ENCODE measurements around the gene BCL6B. TPM values are rescaled to one million over a fixed set of nuclear protein-coding genes. Genes with fewer than 3 reads are reported as not detected.

BCL6B gene
- total and polyA plus RNA-seq, 2 experiments from 2014 or later: 3.3 to 4.5 TPM

DNA sequence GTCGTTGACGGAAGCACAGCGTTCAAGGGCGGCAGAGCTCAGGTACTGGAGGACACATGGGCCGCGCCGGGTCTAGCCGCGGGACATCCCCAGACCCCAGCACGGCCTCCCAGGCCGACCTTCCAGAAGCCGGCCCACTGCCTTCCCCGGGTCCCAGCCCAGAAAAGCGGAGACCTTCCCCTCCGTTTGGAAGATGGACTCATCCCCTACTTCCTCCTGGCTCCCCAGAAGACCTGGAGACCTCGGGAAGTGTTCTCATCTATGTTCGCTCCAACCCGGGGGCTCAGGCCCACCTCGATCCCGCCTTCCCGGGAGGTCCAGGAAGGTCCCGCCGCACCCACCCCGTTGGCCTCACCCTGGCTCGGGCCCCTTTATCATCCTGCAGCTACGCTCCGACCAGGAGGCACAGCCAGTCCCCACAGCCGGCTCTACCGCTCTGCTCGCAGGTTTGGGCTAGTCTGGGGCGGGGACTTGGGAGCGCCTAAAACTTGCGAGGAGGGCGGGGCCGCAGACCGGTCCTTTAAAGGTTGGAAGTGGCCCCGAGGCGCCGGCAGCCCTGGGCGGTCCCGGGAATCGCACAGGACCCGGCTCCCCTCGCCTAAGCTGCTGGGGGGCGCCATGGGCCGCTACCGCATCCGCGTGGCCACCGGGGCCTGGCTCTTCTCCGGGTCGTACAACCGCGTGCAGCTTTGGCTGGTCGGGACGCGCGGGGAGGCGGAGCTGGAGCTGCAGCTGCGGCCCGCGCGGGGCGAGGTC is 27.2 kb upstream of the BCL6B start, which contains the start of gene ALOX12:
TSS of gene ALOX12 (plus strand) at position 550 of the 756 bp plus-strand sequence. CDS start at position 619, 69 bp downstream.
- H3K9me2 ChIP-seq (ENCODE audit: insufficient read depth): no peaks in the 10 kb centered on the region
- H3K36me3 ChIP-seq (ENCODE audit: insufficient read depth): no peaks in the 10 kb centered on the region
- ATAC-seq: peak; percentile 89
- H3F3A ChIP-seq (replicated peaks; ENCODE audit: low read depth): no peaks in the 10 kb centered on the region
- Mint-ChIP-seq H3K4me1 (peaks cover 4% of the 10 kb centered on the region), H3K36me3 (ENCODE audit: low read depth) (peaks cover 10% of the 10 kb centered on the region), H3K4me3 (peak within 1 kb of the TSS; percentile 84), H3K9me3 (no peaks in the 10 kb centered on the region), H3K27ac (no peak within 1 kb of the TSS), H3K27me3 (ENCODE audit: insufficient read depth, low read depth, poor library complexity) (peaks cover 32% of the 10 kb centered on the region)
- H2AFZ ChIP-seq: peak within 1 kb of the TSS; percentile 96
- H3K4me3 ChIP-seq: peak within 1 kb of the TSS; percentile 78
- H3K79me2 ChIP-seq (replicated peaks; ENCODE audit: insufficient read depth): no peaks in the 10 kb centered on the region
- H3K4me2 ChIP-seq: peak within 1 kb of the TSS; percentile 96
- H3K27ac ChIP-seq (ENCODE audit: low read depth): no peak within 1 kb of the TSS
- TF ChIP-seq STAT1 (IDR thresholded peaks at IDR 0.05; ENCODE audit: unreplicated experiment) (no peak), NANOG (IDR thresholded peaks at IDR 0.05; ENCODE audit: borderline replicate concordance) (no peak), JUNB (IDR thresholded peaks at IDR 0.05; ENCODE audit: unreplicated experiment) (no peak), EZH2 (IDR thresholded peaks at IDR 0.05; ENCODE audit: low read depth, unreplicated experiment) (no peak), ZNF331 (CRISPR knock-in tag; IDR thresholded peaks at IDR 0.05; ENCODE audit: low read depth) (no peak), EZH2phosphoT487 (IDR thresholded peaks at IDR 0.05; ENCODE audit: unreplicated experiment) (no peak), POLR2AphosphoS5 (IDR thresholded peaks at IDR 0.05; ENCODE audit: low read depth) (no peak), CREB1 (CRISPR knock-in tag; IDR thresholded peaks at IDR 0.05; ENCODE audit: low read depth) (no peak), ZNF114 (CRISPR knock-in tag; IDR thresholded peaks at IDR 0.05) (no peak)
- TF ChIP-seq, protein P1, sequence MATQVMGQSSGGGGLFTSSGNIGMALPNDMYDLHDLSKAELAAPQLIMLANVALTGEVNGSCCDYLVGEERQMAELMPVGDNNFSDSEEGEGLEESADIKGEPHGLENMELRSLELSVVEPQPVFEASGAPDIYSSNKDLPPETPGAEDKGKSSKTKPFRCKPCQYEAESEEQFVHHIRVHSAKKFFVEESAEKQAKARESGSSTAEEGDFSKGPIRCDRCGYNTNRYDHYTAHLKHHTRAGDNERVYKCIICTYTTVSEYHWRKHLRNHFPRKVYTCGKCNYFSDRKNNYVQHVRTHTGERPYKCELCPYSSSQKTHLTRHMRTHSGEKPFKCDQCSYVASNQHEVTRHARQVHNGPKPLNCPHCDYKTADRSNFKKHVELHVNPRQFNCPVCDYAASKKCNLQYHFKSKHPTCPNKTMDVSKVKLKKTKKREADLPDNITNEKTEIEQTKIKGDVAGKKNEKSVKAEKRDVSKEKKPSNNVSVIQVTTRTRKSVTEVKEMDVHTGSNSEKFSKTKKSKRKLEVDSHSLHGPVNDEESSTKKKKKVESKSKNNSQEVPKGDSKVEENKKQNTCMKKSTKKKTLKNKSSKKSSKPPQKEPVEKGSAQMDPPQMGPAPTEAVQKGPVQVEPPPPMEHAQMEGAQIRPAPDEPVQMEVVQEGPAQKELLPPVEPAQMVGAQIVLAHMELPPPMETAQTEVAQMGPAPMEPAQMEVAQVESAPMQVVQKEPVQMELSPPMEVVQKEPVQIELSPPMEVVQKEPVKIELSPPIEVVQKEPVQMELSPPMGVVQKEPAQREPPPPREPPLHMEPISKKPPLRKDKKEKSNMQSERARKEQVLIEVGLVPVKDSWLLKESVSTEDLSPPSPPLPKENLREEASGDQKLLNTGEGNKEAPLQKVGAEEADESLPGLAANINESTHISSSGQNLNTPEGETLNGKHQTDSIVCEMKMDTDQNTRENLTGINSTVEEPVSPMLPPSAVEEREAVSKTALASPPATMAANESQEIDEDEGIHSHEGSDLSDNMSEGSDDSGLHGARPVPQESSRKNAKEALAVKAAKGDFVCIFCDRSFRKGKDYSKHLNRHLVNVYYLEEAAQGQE (IDR thresholded peaks at IDR 0.05; ENCODE audit: unreplicated experiment): no peak
- TF ChIP-seq, protein P2, sequence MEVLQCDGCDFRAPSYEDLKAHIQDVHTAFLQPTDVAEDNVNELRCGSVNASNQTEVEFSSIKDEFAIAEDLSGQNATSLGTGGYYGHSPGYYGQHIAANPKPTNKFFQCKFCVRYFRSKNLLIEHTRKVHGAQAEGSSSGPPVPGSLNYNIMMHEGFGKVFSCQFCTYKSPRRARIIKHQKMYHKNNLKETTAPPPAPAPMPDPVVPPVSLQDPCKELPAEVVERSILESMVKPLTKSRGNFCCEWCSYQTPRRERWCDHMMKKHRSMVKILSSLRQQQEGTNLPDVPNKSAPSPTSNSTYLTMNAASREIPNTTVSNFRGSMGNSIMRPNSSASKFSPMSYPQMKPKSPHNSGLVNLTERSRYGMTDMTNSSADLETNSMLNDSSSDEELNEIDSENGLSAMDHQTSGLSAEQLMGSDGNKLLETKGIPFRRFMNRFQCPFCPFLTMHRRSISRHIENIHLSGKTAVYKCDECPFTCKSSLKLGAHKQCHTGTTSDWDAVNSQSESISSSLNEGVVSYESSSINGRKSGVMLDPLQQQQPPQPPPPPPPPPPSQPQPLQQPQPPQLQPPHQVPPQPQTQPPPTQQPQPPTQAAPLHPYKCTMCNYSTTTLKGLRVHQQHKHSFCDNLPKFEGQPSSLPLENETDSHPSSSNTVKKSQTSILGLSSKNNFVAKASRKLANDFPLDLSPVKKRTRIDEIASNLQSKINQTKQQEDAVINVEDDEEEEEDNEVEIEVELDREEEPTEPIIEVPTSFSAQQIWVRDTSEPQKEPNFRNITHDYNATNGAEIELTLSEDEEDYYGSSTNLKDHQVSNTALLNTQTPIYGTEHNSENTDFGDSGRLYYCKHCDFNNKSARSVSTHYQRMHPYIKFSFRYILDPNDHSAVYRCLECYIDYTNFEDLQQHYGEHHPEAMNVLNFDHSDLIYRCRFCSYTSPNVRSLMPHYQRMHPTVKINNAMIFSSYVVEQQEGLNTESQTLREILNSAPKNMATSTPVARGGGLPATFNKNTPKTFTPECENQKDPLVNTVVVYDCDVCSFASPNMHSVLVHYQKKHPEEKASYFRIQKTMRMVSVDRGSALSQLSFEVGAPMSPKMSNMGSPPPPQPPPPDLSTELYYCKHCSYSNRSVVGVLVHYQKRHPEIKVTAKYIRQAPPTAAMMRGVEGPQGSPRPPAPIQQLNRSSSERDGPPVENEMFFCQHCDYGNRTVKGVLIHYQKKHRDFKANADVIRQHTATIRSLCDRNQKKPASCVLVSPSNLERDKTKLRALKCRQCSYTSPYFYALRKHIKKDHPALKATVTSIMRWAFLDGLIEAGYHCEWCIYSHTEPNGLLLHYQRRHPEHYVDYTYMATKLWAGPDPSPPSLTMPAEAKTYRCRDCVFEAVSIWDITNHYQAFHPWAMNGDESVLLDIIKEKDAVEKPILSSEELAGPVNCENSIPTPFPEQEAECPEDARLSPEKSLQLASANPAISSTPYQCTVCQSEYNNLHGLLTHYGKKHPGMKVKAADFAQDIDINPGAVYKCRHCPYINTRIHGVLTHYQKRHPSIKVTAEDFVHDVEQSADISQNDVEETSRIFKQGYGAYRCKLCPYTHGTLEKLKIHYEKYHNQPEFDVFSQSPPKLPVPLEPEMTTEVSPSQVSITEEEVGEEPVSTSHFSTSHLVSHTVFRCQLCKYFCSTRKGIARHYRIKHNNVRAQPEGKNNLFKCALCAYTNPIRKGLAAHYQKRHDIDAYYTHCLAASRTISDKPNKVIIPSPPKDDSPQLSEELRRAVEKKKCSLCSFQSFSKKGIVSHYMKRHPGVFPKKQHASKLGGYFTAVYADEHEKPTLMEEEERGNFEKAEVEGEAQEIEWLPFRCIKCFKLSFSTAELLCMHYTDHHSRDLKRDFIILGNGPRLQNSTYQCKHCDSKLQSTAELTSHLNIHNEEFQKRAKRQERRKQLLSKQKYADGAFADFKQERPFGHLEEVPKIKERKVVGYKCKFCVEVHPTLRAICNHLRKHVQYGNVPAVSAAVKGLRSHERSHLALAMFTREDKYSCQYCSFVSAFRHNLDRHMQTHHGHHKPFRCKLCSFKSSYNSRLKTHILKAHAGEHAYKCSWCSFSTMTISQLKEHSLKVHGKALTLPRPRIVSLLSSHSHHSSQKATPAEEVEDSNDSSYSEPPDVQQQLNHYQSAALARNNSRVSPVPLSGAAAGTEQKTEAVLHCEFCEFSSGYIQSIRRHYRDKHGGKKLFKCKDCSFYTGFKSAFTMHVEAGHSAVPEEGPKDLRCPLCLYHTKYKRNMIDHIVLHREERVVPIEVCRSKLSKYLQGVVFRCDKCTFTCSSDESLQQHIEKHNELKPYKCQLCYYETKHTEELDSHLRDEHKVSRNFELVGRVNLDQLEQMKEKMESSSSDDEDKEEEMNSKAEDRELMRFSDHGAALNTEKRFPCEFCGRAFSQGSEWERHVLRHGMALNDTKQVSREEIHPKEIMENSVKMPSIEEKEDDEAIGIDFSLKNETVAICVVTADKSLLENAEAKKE (CRISPR knock-in tag; IDR thresholded peaks at IDR 0.05): no peak
- TF ChIP-seq, protein P3, sequence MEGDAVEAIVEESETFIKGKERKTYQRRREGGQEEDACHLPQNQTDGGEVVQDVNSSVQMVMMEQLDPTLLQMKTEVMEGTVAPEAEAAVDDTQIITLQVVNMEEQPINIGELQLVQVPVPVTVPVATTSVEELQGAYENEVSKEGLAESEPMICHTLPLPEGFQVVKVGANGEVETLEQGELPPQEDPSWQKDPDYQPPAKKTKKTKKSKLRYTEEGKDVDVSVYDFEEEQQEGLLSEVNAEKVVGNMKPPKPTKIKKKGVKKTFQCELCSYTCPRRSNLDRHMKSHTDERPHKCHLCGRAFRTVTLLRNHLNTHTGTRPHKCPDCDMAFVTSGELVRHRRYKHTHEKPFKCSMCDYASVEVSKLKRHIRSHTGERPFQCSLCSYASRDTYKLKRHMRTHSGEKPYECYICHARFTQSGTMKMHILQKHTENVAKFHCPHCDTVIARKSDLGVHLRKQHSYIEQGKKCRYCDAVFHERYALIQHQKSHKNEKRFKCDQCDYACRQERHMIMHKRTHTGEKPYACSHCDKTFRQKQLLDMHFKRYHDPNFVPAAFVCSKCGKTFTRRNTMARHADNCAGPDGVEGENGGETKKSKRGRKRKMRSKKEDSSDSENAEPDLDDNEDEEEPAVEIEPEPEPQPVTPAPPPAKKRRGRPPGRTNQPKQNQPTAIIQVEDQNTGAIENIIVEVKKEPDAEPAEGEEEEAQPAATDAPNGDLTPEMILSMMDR (conservative IDR thresholded peaks at IDR 0.05; ENCODE audit: low read depth in 2 of 2): no peak
- TF ChIP-seq, protein P4, sequence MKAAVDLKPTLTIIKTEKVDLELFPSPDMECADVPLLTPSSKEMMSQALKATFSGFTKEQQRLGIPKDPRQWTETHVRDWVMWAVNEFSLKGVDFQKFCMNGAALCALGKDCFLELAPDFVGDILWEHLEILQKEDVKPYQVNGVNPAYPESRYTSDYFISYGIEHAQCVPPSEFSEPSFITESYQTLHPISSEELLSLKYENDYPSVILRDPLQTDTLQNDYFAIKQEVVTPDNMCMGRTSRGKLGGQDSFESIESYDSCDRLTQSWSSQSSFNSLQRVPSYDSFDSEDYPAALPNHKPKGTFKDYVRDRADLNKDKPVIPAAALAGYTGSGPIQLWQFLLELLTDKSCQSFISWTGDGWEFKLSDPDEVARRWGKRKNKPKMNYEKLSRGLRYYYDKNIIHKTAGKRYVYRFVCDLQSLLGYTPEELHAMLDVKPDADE (IDR thresholded peaks at IDR 0.05): no peak
- peak; percentile 84 for DNase-seq (ENCODE audit: low spot score)
- no peaks in the 10 kb centered on the region; the same call in 1 of the 2 replicates for H3K4me1 ChIP-seq (ENCODE audit: insufficient read depth)
- H3K27me3 ChIP-seq (ENCODE audit: insufficient read depth): peaks cover 69% of the 10 kb centered on the region
- no peaks in the 10 kb centered on the region; the same call in 1 of the 2 replicates for H4K20me1 ChIP-seq (replicated peaks; ENCODE audit: insufficient read depth)

All from GM23338 (cell line).